Prostate gland (tissue), 2 donors: ENCODE measurements around the gene GNB5.

Experiments
- CTCF ChIP-seq, 4 experiments: fragments of 200-600 bp in 2 of 4; fragments of 450-650 bp in 2 of 4; sonication (generic) in 2 of 4; IDR thresholded peaks; 1 replicate in 3 of 4; 2 replicates in 1 of 4; pipeline ENCODE4 v1.5.1; 2016 to 2019; ENCODE audit warnings: antibody characterized with exemption in 4 of 4, mild to moderate bottlenecking in 2 of 4, moderate library complexity in 2 of 4
- POLR2A ChIP-seq: fragments of 450-650 bp; IDR thresholded peaks from one replicate; pipeline ENCODE4 v1.6.1; 2016; ENCODE audit warnings: antibody characterized with exemption, mild to moderate bottlenecking

- TF ChIP-seq CTCF (IDR thresholded peaks at IDR 0.05): no peak
- TF ChIP-seq POLR2A: no peak
Observed at GRCh38 chr15:52095597-52096262, 95.5 kb downstream of the GNB5 start.
